ENCODE measurements around the gene TMEM207.

The TMEM207 gene

DNA sequence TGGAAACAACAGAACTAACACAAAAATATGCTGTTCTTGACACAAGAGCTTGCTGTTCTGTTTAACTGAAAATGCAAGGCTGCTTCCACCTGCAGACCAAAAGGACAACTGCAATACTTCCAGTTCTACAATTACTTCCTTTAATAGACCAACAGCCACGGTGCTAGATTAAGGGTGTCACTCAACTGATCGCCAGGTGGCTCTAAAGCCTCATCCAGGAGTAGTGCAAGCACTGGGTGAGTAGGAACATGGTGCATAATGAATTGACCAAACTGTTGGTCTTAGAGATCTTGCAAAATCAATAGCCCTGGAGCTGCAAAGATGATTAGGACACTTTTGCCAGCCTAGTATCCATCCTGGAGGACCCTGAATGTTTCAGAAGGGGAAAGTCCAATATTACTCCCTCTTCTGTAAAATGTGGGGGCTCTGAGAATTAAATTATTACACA, 65.4 kb downstream of the TMEM207 start:
- peak; percentile 34 for DNase-seq

DNA sequence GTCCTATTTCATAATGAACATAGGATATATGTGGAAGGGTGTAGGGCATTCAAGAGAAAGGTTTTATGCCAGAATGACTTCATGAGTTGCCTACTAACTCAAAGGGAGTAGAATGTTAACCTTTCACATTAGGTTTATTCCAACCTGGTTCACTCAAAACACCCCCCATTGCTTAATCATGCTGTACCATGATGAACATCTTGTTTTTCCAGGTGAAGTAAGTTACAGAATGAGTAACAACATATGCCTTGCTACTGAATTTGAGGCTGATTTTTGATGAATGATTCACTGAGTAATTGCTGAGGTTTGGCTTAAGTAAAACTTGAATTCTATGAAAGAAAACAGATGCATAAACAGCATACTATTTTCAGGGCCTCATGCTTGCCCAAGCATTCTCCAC, 67.6 kb downstream of the TMEM207 start:
- DNase-seq = peak; percentile 78

DNA sequence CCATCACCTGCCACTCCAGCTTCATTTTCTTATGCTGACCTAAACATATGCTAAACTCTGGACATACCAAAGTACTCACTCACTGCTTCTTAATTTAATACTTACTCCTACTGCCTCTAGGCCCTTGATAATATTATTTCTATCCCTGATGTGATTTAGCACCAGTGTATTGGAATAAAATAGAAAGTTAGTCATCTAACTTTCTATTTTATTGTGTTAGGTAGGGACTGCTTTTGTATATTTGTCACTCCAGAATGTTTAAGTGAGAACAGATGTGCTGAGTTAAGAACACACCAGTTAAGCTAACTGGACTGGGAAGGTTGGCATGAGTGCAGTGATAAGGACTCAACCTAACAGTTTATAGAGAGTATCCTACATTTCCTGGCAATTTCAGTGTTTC, 68.3 kb downstream of the TMEM207 start:
- DNase-seq = peak; percentile 15

DNA sequence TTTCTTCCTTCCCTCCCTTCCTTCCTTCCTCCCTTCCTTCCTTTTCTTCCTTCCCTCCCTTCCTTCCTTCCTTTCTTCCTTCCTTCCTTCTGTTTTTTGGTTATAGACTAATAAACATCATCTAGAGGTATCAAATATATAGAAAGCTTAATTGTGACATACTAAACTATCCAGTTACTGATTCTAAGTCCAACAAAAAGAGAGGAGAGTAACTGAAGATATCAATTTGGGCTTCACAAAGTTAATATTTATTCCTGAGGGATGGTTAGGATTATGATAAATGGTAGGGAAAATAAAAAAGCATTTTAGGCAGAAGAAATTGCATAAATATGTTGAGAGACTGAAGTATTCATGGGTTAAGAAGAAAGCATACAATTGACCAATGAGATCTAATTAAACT, 69.5 kb downstream of the TMEM207 start:
- no peak for DNase-seq

All from fibroblast of skin of right biceps (primary cell).